Measurements from ENCODE around the gene PRRG1. TPM values are rescaled to one million over a fixed set of nuclear protein-coding genes. Genes with fewer than 3 reads are reported as not detected.

Gene PRRG1
- total RNA-seq, 2 donors from 2014 or later, result 3.1 to 5.2 TPM

GRCh38 chrX:37314531-37314930, 34.6 kb upstream of the PRRG1 start:
- Histone ChIP-seq H3K36me3 (ENCODE audit: control insufficient read depth, insufficient read depth, low read length) (no peaks in the 10 kb centered on the region), H3K4me3 (ENCODE audit: low read length) (no peak overlapping the region), H3K9ac (ENCODE audit: extremely low read depth, low read length, poor library complexity, severe bottlenecking) (no peak overlapping the region), H3K4me1 (ENCODE audit: control insufficient read depth, insufficient read depth, low read length) (no peaks in the 10 kb centered on the region), H3K9me3 (ENCODE audit: control insufficient read depth, low read length) (no peaks in the 10 kb centered on the region), H3K27me3 (ENCODE audit: control insufficient read depth, insufficient read depth, low read length, poor library complexity, severe bottlenecking) (no peaks in the 10 kb centered on the region), H3K27ac (ENCODE audit: low read depth, low read length) (no peak overlapping the region)
- Mint-ChIP-seq H3K4me3 (no peak overlapping the region), H3K9me3 (peaks cover 24% of the 10 kb centered on the region), H3K27me3 (ENCODE audit: insufficient read depth) (no peaks in the 10 kb centered on the region), H3K27ac (no peak overlapping the region), H3K36me3 (ENCODE audit: low read depth) (no peaks in the 10 kb centered on the region), H3K4me1 (no peaks in the 10 kb centered on the region)
- DNase-seq, result no peak
- TF ChIP-seq, protein P1, sequence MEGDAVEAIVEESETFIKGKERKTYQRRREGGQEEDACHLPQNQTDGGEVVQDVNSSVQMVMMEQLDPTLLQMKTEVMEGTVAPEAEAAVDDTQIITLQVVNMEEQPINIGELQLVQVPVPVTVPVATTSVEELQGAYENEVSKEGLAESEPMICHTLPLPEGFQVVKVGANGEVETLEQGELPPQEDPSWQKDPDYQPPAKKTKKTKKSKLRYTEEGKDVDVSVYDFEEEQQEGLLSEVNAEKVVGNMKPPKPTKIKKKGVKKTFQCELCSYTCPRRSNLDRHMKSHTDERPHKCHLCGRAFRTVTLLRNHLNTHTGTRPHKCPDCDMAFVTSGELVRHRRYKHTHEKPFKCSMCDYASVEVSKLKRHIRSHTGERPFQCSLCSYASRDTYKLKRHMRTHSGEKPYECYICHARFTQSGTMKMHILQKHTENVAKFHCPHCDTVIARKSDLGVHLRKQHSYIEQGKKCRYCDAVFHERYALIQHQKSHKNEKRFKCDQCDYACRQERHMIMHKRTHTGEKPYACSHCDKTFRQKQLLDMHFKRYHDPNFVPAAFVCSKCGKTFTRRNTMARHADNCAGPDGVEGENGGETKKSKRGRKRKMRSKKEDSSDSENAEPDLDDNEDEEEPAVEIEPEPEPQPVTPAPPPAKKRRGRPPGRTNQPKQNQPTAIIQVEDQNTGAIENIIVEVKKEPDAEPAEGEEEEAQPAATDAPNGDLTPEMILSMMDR (conservative IDR thresholded peaks at IDR 0.05), result no peak

- H3K27me3 ChIP-seq (ENCODE audit: control insufficient read depth, insufficient read depth, low read length, poor library complexity, severe bottlenecking), result no peaks in the 10 kb centered on the region
- no peak overlapping the region for H3K27ac ChIP-seq (ENCODE audit: low read depth, low read length)
- H3K4me1 Mint-ChIP-seq, result no peaks in the 10 kb centered on the region
- 80 to 88% methylated on average over 1 to 2 of the region's 4 CpGs for WGBS, 2 experiments (ENCODE audit: insufficient coverage in 1 of 2, insufficient read length in 1 of 2)
- H3K9me3 ChIP-seq (ENCODE audit: control insufficient read depth, low read length), result no peaks in the 10 kb centered on the region
- no peak overlapping the region for H3K4me3 ChIP-seq (ENCODE audit: low read length)
- no peaks in the 10 kb centered on the region for H3K4me1 ChIP-seq (ENCODE audit: control insufficient read depth, insufficient read depth, low read length)
- H3K9ac ChIP-seq (ENCODE audit: extremely low read depth, low read length, poor library complexity, severe bottlenecking), result no peak overlapping the region
- no peaks in the 10 kb centered on the region for H3K27me3 Mint-ChIP-seq (ENCODE audit: insufficient read depth)
- H3K4me3 Mint-ChIP-seq, result no peak overlapping the region
- no peak overlapping the region for H3K27ac Mint-ChIP-seq
- TF ChIP-seq, protein P1 (conservative IDR thresholded peaks at IDR 0.05), result no peak
- no peak for DNase-seq
- H3K36me3 ChIP-seq (ENCODE audit: control insufficient read depth, insufficient read depth, low read length), result no peaks in the 10 kb centered on the region
- peaks cover 26% of the 10 kb centered on the region for H3K9me3 Mint-ChIP-seq
- no peaks in the 10 kb centered on the region for H3K36me3 Mint-ChIP-seq (ENCODE audit: low read depth)
These were observed 33.5 kb upstream of the PRRG1 start for GRCh38 chrX:37315511-37316248.

DNA sequence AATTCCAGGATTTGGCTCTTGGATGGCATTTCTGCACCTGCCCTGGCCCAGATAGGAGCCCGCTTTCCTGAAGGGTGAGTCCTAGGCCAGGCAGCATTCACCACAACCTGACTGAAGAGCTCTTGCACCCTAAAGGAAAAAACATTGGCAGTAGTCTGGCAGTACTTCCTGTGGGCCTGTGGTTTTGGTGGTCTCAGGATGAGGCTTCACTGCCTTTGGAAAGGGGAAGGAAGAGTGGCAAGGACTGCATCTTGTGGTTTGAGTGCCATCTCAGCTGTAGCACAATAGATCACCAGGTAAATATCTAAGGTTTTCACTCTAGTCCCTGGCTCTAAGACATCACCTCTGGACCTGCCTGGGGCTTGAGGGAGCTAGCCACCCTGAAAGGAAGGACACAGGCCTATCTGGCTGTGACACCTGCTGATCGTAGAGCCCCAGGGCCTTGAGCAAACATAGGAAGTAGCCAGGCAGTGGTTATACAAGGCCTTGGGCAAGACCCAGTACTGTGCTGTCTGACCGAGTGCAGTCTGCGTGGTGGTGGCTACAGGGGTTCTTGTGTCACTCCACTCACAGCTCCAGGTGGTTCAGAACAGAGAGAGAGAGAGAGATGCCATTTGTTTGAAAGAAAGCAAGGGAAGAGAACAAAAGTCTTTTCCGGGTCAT, 28.5 kb upstream of the PRRG1 start:
- H3K27me3 Mint-ChIP-seq (ENCODE audit: insufficient read depth), result no peaks in the 10 kb centered on the region
- 97% methylated on average over 5 of the region's 5 CpGs; no CpG with 5 or more reads in 1 of the 2 experiments for WGBS, 2 experiments (ENCODE audit: insufficient coverage in 1 of 2, insufficient read length in 1 of 2)
- H3K27ac ChIP-seq (ENCODE audit: low read depth, low read length), result no peak overlapping the region
- H3K9me3 ChIP-seq (ENCODE audit: control insufficient read depth, low read length), result no peaks in the 10 kb centered on the region
- peaks cover 48% of the 10 kb centered on the region for H3K9me3 Mint-ChIP-seq
- no peak overlapping the region for H3K4me3 ChIP-seq (ENCODE audit: low read length)
- H3K4me1 Mint-ChIP-seq, result no peaks in the 10 kb centered on the region
- no peaks in the 10 kb centered on the region for H3K36me3 Mint-ChIP-seq (ENCODE audit: low read depth)
- no peaks in the 10 kb centered on the region for H3K27me3 ChIP-seq (ENCODE audit: control insufficient read depth, insufficient read depth, low read length, poor library complexity, severe bottlenecking)
- H3K36me3 ChIP-seq (ENCODE audit: control insufficient read depth, insufficient read depth, low read length), result no peaks in the 10 kb centered on the region
- no peaks in the 10 kb centered on the region for H3K4me1 ChIP-seq (ENCODE audit: control insufficient read depth, insufficient read depth, low read length)
- no peak for DNase-seq
- TF ChIP-seq, protein P1 (conservative IDR thresholded peaks at IDR 0.05), result no peak
- H3K9ac ChIP-seq (ENCODE audit: extremely low read depth, low read length, poor library complexity, severe bottlenecking), result no peak overlapping the region
- no peak overlapping the region for H3K27ac Mint-ChIP-seq
- no peak overlapping the region for H3K4me3 Mint-ChIP-seq

All from endodermal cell (in vitro differentiated cells).